ENCODE results near the gene TLCD4.

TLCD4 gene

DNA sequence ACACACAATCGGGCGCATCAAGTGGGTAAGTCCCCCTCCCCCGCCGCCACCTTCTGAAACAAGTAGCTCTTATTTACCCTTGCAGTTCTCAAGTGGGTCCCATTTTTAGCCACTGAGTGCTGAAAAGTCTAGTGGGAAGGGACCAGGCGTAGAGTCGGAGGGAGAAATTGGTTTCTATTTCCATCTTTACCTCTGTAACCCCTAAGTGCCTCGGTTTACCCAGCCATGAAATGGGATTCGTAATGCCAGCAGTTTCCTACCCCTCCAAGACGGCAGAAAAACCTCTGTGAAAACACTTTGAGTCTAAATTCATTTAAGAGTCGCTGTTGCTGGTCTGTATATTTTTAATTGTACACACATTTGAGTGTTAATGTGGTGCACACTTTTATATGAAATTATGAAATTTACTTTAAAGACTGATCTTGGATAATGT is 928 bp downstream of the TLCD4 start:
- Histone ChIP-seq H3K36me3 (ENCODE audit: control insufficient read depth, insufficient read depth, low read length) (no peaks in the 10 kb centered on the region), H3K27me3 (replicated peaks; ENCODE audit: control insufficient read depth, insufficient read depth, low read length, poor library complexity, severe bottlenecking) (peaks cover 7% of the 10 kb centered on the region), H3K27ac (ENCODE audit: insufficient read depth, low read length, poor library complexity, severe bottlenecking) (no peak overlapping the region), H3K4me1 (ENCODE audit: control insufficient read depth, insufficient read depth, low read length, poor library complexity, severe bottlenecking) (peaks cover 4% of the 10 kb centered on the region), H3K4me3 (ENCODE audit: insufficient read depth, low read depth, low read length, poor library complexity, severe bottlenecking) (peak overlapping the region; percentile 43), H3K9me3 (ENCODE audit: control insufficient read depth, low read length) (no peaks in the 10 kb centered on the region)
- DNase-seq, result no peak

DNA sequence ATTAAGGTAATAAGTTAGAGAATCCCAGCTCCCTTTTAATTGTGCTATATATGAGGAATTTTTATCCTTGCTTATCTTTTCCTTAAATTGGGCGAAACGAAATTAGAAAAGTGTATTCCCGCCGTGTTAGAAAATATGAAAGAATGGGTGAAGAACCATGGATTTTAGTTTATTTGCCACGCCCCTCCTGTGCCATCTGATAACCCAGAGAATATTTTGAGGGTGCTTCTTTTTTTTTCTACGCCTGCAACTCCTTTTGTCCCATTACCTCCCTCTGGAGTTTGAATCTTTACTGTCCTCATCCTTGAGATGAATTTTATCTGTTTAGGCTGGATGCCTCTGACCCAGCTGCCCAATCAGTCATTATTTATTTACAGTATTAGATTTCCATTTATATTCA is 1.6 kb downstream of the TLCD4 start:
- Histone ChIP-seq H3K4me3 (ENCODE audit: insufficient read depth, low read depth, low read length, poor library complexity, severe bottlenecking) (no peak overlapping the region), H3K27me3 (replicated peaks; ENCODE audit: control insufficient read depth, insufficient read depth, low read length, poor library complexity, severe bottlenecking) (peaks cover 7% of the 10 kb centered on the region), H3K4me1 (ENCODE audit: control insufficient read depth, insufficient read depth, low read length, poor library complexity, severe bottlenecking) (peaks cover 4% of the 10 kb centered on the region), H3K9me3 (ENCODE audit: control insufficient read depth, low read length) (no peaks in the 10 kb centered on the region), H3K36me3 (ENCODE audit: control insufficient read depth, insufficient read depth, low read length) (no peaks in the 10 kb centered on the region), H3K27ac (ENCODE audit: insufficient read depth, low read length, poor library complexity, severe bottlenecking) (no peak overlapping the region)
- DNase-seq, result no peak

- Histone ChIP-seq H3K27ac (ENCODE audit: insufficient read depth, low read length, poor library complexity, severe bottlenecking) (no peak overlapping the region), H3K4me3 (ENCODE audit: insufficient read depth, low read depth, low read length, poor library complexity, severe bottlenecking) (no peak overlapping the region), H3K9me3 (ENCODE audit: control insufficient read depth, low read length) (no peaks in the 10 kb centered on the region), H3K4me1 (ENCODE audit: control insufficient read depth, insufficient read depth, low read length, poor library complexity, severe bottlenecking) (peaks cover 4% of the 10 kb centered on the region), H3K36me3 (ENCODE audit: control insufficient read depth, insufficient read depth, low read length) (no peaks in the 10 kb centered on the region), H3K27me3 (replicated peaks; ENCODE audit: control insufficient read depth, insufficient read depth, low read length, poor library complexity, severe bottlenecking) (peaks cover 7% of the 10 kb centered on the region)
- no peak for DNase-seq
Measured at GRCh38 chr1:95119273-95119672, 2.1 kb downstream of the TLCD4 start.

DNA sequence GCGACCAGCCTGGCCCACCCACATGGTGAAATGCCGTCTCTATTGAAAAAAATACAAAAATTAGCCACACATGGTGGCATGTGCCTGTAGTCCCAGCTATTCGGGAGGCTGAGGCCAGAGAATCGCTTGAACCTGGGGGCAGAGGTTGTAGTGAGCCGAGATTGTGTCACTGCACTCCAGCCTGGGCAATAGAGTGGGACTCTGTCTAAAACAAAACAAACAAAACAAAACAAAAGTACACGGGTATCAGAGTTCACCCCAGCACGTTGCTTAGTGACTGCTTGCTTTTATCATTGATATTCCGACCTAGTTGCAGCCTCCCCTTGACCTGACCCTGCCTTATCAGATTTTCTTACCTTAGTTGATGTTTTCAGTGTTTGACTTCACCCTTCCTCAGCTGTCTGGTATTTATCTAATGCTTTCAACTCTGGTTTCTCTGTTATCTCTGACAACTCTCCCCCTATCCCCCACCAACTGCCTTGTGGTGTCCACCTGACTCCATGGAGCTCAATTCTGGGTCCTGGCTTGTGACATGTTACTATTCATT is 5.1 kb downstream of the TLCD4 start:
- no peaks in the 10 kb centered on the region for H3K36me3 ChIP-seq (ENCODE audit: control insufficient read depth, insufficient read depth, low read length)
- DNase-seq, result no peak
- no peak overlapping the region for H3K27ac ChIP-seq (ENCODE audit: insufficient read depth, low read length, poor library complexity, severe bottlenecking)
- H3K9me3 ChIP-seq (ENCODE audit: control insufficient read depth, low read length), result no peaks in the 10 kb centered on the region
- no peak overlapping the region for H3K4me3 ChIP-seq (ENCODE audit: insufficient read depth, low read depth, low read length, poor library complexity, severe bottlenecking)
- peaks cover 4% of the 10 kb centered on the region for H3K4me1 ChIP-seq (ENCODE audit: control insufficient read depth, insufficient read depth, low read length, poor library complexity, severe bottlenecking)
- H3K27me3 ChIP-seq (replicated peaks; ENCODE audit: control insufficient read depth, insufficient read depth, low read length, poor library complexity, severe bottlenecking), result peaks cover 7% of the 10 kb centered on the region

DNA sequence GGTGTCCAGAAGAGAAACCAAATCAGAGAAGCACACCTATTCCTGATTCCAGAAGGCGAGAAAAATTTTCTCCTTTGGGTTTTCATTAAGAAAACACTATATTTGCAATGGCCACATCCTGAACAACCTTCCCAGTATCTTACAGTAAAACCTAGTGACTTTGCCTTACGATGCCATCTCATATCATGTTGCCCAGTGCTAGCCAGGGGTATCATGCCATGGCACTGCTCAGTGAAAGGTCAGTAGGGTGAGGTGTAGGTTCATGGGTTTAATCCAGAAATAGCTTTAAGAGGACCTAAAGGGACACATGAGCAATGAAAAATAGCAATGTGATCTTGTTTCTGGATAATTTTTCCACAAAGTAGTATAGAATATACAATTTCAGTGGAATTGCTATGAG is 7.2 kb downstream of the TLCD4 start:
- no peak overlapping the region for H3K27ac ChIP-seq (ENCODE audit: insufficient read depth, low read length, poor library complexity, severe bottlenecking)
- DNase-seq, result no peak
- H3K4me3 ChIP-seq (ENCODE audit: insufficient read depth, low read depth, low read length, poor library complexity, severe bottlenecking), result no peak overlapping the region
- H3K9me3 ChIP-seq (ENCODE audit: control insufficient read depth, low read length), result no peaks in the 10 kb centered on the region
- H3K4me1 ChIP-seq (ENCODE audit: control insufficient read depth, insufficient read depth, low read length, poor library complexity, severe bottlenecking), result no peaks in the 10 kb centered on the region
- no peaks in the 10 kb centered on the region for H3K36me3 ChIP-seq (ENCODE audit: control insufficient read depth, insufficient read depth, low read length)
- H3K27me3 ChIP-seq (replicated peaks; ENCODE audit: control insufficient read depth, insufficient read depth, low read length, poor library complexity, severe bottlenecking), result no peaks in the 10 kb centered on the region

- H3K4me1 ChIP-seq (ENCODE audit: control insufficient read depth, insufficient read depth, low read length, poor library complexity, severe bottlenecking), result no peaks in the 10 kb centered on the region
- H3K27me3 ChIP-seq (replicated peaks; ENCODE audit: control insufficient read depth, insufficient read depth, low read length, poor library complexity, severe bottlenecking), result no peaks in the 10 kb centered on the region
- H3K4me3 ChIP-seq (ENCODE audit: insufficient read depth, low read depth, low read length, poor library complexity, severe bottlenecking), result no peak overlapping the region
- H3K9me3 ChIP-seq (ENCODE audit: control insufficient read depth, low read length), result no peaks in the 10 kb centered on the region
- no peak overlapping the region for H3K27ac ChIP-seq (ENCODE audit: insufficient read depth, low read length, poor library complexity, severe bottlenecking)
- DNase-seq, result no peak
- H3K36me3 ChIP-seq (ENCODE audit: control insufficient read depth, insufficient read depth, low read length), result no peaks in the 10 kb centered on the region
Measured at GRCh38 chr1:95126366-95126765, 9.2 kb downstream of the TLCD4 start.

GRCh38 chr1:95126846-95127245 is 9.7 kb downstream of the TLCD4 start:
- no peak for DNase-seq
- H3K27ac ChIP-seq (ENCODE audit: insufficient read depth, low read length, poor library complexity, severe bottlenecking), result no peak overlapping the region

DNA sequence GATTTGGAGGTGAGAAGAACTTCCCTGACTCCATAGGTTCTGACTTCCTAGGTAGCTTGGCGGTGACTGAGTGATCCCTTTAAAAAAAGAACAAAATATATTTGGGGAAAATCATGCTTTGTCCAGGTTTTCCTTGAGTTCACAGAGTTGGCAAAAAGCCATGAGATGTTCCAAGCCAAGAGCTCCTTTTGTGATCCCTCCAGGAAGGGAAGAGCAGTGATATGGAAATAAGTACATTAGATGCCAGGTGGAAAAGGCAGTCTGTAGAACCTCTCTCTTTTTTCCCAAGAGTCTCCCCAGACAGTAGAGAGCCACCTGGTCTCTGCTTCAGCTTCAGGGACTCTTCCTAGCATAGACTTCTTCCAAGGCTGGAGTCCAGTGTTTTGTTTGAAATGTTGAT is 10.2 kb downstream of the TLCD4 start:
- Histone ChIP-seq H3K27me3 (replicated peaks; ENCODE audit: control insufficient read depth, insufficient read depth, low read length, poor library complexity, severe bottlenecking) (no peaks in the 10 kb centered on the region), H3K9me3 (ENCODE audit: control insufficient read depth, low read length) (no peaks in the 10 kb centered on the region), H3K36me3 (ENCODE audit: control insufficient read depth, insufficient read depth, low read length) (no peaks in the 10 kb centered on the region), H3K27ac (ENCODE audit: insufficient read depth, low read length, poor library complexity, severe bottlenecking) (no peak overlapping the region), H3K4me3 (ENCODE audit: insufficient read depth, low read depth, low read length, poor library complexity, severe bottlenecking) (no peak overlapping the region), H3K4me1 (ENCODE audit: control insufficient read depth, insufficient read depth, low read length, poor library complexity, severe bottlenecking) (no peaks in the 10 kb centered on the region)
- no peak for DNase-seq

More at GRCh38 chr1:95126846-95127245, 9.7 kb downstream of the TLCD4 start:
- H3K4me1 ChIP-seq (ENCODE audit: control insufficient read depth, insufficient read depth, low read length, poor library complexity, severe bottlenecking), result no peaks in the 10 kb centered on the region
- H3K27me3 ChIP-seq (replicated peaks; ENCODE audit: control insufficient read depth, insufficient read depth, low read length, poor library complexity, severe bottlenecking), result no peaks in the 10 kb centered on the region
- H3K36me3 ChIP-seq (ENCODE audit: control insufficient read depth, insufficient read depth, low read length), result no peaks in the 10 kb centered on the region
- H3K9me3 ChIP-seq (ENCODE audit: control insufficient read depth, low read length), result no peaks in the 10 kb centered on the region
- H3K4me3 ChIP-seq (ENCODE audit: insufficient read depth, low read depth, low read length, poor library complexity, severe bottlenecking), result no peak overlapping the region

DNA sequence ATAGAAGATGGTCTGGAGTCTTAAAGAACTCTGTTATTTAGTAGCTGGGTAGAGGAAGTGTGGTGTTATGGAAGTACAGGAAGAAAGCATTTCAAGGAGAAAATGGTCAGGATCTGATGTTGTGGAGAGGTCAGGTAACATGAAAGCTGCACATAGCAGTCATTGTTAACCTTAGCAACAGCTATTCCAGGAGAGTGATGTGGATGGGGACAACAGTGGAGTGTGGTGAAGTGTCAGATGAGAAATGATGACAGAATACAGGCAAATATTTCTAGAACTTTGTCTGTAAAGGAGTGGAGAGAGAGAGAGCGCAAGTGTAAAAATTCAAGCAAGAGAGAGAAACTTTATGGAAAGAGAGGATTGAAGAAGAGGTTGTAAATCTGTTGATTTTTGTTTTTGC is 15.6 kb downstream of the TLCD4 start:
- Histone ChIP-seq H3K27me3 (replicated peaks; ENCODE audit: control insufficient read depth, insufficient read depth, low read length, poor library complexity, severe bottlenecking) (no peaks in the 10 kb centered on the region), H3K9me3 (ENCODE audit: control insufficient read depth, low read length) (no peaks in the 10 kb centered on the region), H3K36me3 (ENCODE audit: control insufficient read depth, insufficient read depth, low read length) (no peaks in the 10 kb centered on the region), H3K4me1 (ENCODE audit: control insufficient read depth, insufficient read depth, low read length, poor library complexity, severe bottlenecking) (no peaks in the 10 kb centered on the region), H3K4me3 (ENCODE audit: insufficient read depth, low read depth, low read length, poor library complexity, severe bottlenecking) (no peak overlapping the region), H3K27ac (ENCODE audit: insufficient read depth, low read length, poor library complexity, severe bottlenecking) (no peak overlapping the region)
- no peak for DNase-seq

DNA sequence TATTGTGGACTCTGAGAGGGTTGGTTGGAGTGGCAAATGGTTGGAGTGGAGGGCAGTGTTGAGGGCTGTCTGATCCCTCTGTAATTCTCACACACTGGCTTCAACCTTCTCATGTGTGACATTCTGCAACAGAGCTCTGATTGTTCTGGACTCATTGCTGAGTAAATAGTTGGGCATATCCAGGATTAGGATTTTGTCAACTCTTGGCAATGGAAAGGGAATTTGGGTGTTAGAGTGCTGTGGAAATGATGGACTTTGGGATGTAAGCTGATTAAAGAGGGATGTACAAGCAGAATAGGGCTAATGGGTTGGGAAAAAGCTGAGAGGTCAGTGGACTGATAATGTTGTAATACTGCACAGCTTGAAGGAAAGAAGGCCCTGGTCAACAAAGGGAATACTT is 16.5 kb downstream of the TLCD4 start:
- Histone ChIP-seq H3K36me3 (ENCODE audit: control insufficient read depth, insufficient read depth, low read length) (no peaks in the 10 kb centered on the region), H3K4me3 (ENCODE audit: insufficient read depth, low read depth, low read length, poor library complexity, severe bottlenecking) (no peak overlapping the region), H3K27me3 (replicated peaks; ENCODE audit: control insufficient read depth, insufficient read depth, low read length, poor library complexity, severe bottlenecking) (no peaks in the 10 kb centered on the region), H3K4me1 (ENCODE audit: control insufficient read depth, insufficient read depth, low read length, poor library complexity, severe bottlenecking) (no peaks in the 10 kb centered on the region), H3K9me3 (ENCODE audit: control insufficient read depth, low read length) (no peaks in the 10 kb centered on the region), H3K27ac (ENCODE audit: insufficient read depth, low read length, poor library complexity, severe bottlenecking) (no peak overlapping the region)
- no peak for DNase-seq
